Measurements from ENCODE around the gene PROM1. TPM values are rescaled to one million over a fixed set of nuclear protein-coding genes. Genes with fewer than 3 reads are reported as not detected.

The PROM1 gene
- total and polyA plus RNA-seq, 2 experiments from 2014 or later, result 36.6 to 66.6 TPM

- Mint-ChIP-seq H3K9me3 (no peaks in the 10 kb centered on the region), H3K27ac (no peak overlapping the region), H3K36me3 (ENCODE audit: low read depth) (peaks cover under 1% of the 10 kb centered on the region; the same call in 1 of the 3 replicates), H3K4me1 (peaks cover 34% of the 10 kb centered on the region), H3K4me3 (no peak overlapping the region), H3K27me3 (ENCODE audit: insufficient read depth, low read depth, poor library complexity) (peaks cover 27% of the 10 kb centered on the region)
- no peak overlapping the region for H3K4me3 ChIP-seq
- H2AFZ ChIP-seq, result no peak overlapping the region
- DNase-seq (ENCODE audit: low spot score) (no peak), ATAC-seq (no peak)
- TF ChIP-seq CREB1 (CRISPR knock-in tag; IDR thresholded peaks at IDR 0.05; ENCODE audit: low read depth), result no peak
- TF ChIP-seq EZH2phosphoT487 (IDR thresholded peaks at IDR 0.05; ENCODE audit: unreplicated experiment), result no peak
- no peak for TF ChIP-seq ZNF114 (CRISPR knock-in tag; IDR thresholded peaks at IDR 0.05)
- H3K27ac ChIP-seq (ENCODE audit: low read depth), result no peak overlapping the region
- H3K27me3 ChIP-seq (ENCODE audit: insufficient read depth), result peaks cover 27% of the 10 kb centered on the region
- no peaks in the 10 kb centered on the region for H4K20me1 ChIP-seq (replicated peaks; ENCODE audit: insufficient read depth)
- no peaks in the 10 kb centered on the region for H3K36me3 ChIP-seq (ENCODE audit: insufficient read depth)
- no peak overlapping the region for H3K4me2 ChIP-seq
- H3K9me2 ChIP-seq (ENCODE audit: insufficient read depth), result no peaks in the 10 kb centered on the region
- H3K4me1 ChIP-seq (ENCODE audit: insufficient read depth), result peaks cover 29% of the 10 kb centered on the region; the same call in 1 of the 2 replicates
- no peaks in the 10 kb centered on the region for H3F3A ChIP-seq (replicated peaks; ENCODE audit: low read depth)
- no peaks in the 10 kb centered on the region for H3K79me2 ChIP-seq (replicated peaks; ENCODE audit: insufficient read depth)
Measured at GRCh38 chr4:16089156-16089555, 5.3 kb upstream of the PROM1 start.

GRCh38 chr4:16088601-16089000 lies 4.8 kb upstream of the PROM1 start:
- no peak for ATAC-seq
- Histone ChIP-seq H3K36me3 (ENCODE audit: insufficient read depth) (no peaks in the 10 kb centered on the region), H3K4me3 (no peak overlapping the region), H3K4me1 (ENCODE audit: insufficient read depth) (peaks cover 29% of the 10 kb centered on the region; the same call in 1 of the 2 replicates), H3F3A (replicated peaks; ENCODE audit: low read depth) (no peaks in the 10 kb centered on the region), H2AFZ (no peak overlapping the region), H3K4me2 (no peak overlapping the region), H3K27me3 (ENCODE audit: insufficient read depth) (peaks cover 29% of the 10 kb centered on the region), H4K20me1 (replicated peaks; ENCODE audit: insufficient read depth) (no peaks in the 10 kb centered on the region), H3K79me2 (replicated peaks; ENCODE audit: insufficient read depth) (no peaks in the 10 kb centered on the region), H3K9me2 (ENCODE audit: insufficient read depth) (no peaks in the 10 kb centered on the region), H3K27ac (ENCODE audit: low read depth) (no peak overlapping the region)
- H3K27ac Mint-ChIP-seq, result no peak overlapping the region
- H3K27me3 Mint-ChIP-seq (ENCODE audit: insufficient read depth, low read depth, poor library complexity), result peaks cover 27% of the 10 kb centered on the region
- H3K4me1 Mint-ChIP-seq, result peaks cover 37% of the 10 kb centered on the region
- DNase-seq (ENCODE audit: low spot score), result no peak
- no peaks in the 10 kb centered on the region for H3K9me3 Mint-ChIP-seq
- peaks cover 3% of the 10 kb centered on the region; the same call in 1 of the 3 replicates for H3K36me3 Mint-ChIP-seq (ENCODE audit: low read depth)
- no peak overlapping the region for H3K4me3 Mint-ChIP-seq
- no peak for TF ChIP-seq CTCF (conservative IDR thresholded peaks at IDR 0.05; ENCODE audit: low read depth in 2 of 2)
- TF ChIP-seq EZH2 (IDR thresholded peaks at IDR 0.05; ENCODE audit: low read depth, unreplicated experiment), result no peak
- TF ChIP-seq NANOG (IDR thresholded peaks at IDR 0.05; ENCODE audit: borderline replicate concordance), result no peak
- no peak for TF ChIP-seq POLR2AphosphoS5 (IDR thresholded peaks at IDR 0.05; ENCODE audit: low read depth)
- no peak for TF ChIP-seq ZNF114 (CRISPR knock-in tag; IDR thresholded peaks at IDR 0.05)
- TF ChIP-seq STAT1 (IDR thresholded peaks at IDR 0.05; ENCODE audit: unreplicated experiment), result no peak
- no peak for TF ChIP-seq EZH2phosphoT487 (IDR thresholded peaks at IDR 0.05; ENCODE audit: unreplicated experiment)
- no peak for TF ChIP-seq ETS1 (IDR thresholded peaks at IDR 0.05)
- TF ChIP-seq CREB1 (CRISPR knock-in tag; IDR thresholded peaks at IDR 0.05; ENCODE audit: low read depth), result no peak
- no peak for TF ChIP-seq JUNB (IDR thresholded peaks at IDR 0.05; ENCODE audit: unreplicated experiment)
- no peak for TF ChIP-seq ZNF331 (CRISPR knock-in tag; IDR thresholded peaks at IDR 0.05; ENCODE audit: low read depth)
- no peak for TF ChIP-seq REST (IDR thresholded peaks at IDR 0.05; ENCODE audit: unreplicated experiment)
